HepG2 (cell line): ENCODE data around the gene TRIM67. TPM values are rescaled to one million over a fixed set of nuclear protein-coding genes. Genes with fewer than 3 reads are reported as not detected.
A peak's percentile ranks its signal among the peaks of the same experiment; 100 is the strongest.

Experiments
- RCOR2 ChIP-seq: IDR thresholded peaks from 2 replicates; pipeline ENCODE4 v1.6.1; 2016; ENCODE audit warnings: missing biosample characterization, missing genetic modification reagents
- SMC3 ChIP-seq: IDR thresholded peaks from 2 replicates; pipeline ENCODE4 v1.6.1; 2011; ENCODE audit warnings: low read length, improper control_type of control experiment
- SP4 ChIP-seq: sonication (generic); formaldehyde crosslinking; IDR thresholded peaks from 2 replicates; pipeline ENCODE4 v1.8.1; 2023; ENCODE audit warnings: mild to moderate bottlenecking, missing genetic modification reagents
- ZNF24 ChIP-seq: fragments of 450-650 bp; IDR thresholded peaks from 2 replicates; pipeline ENCODE4 v1.6.1; 2017; ENCODE audit warnings: antibody characterized with exemption, mild to moderate bottlenecking
- ZNF331 ChIP-seq: sonication (generic); formaldehyde crosslinking; IDR thresholded peaks from 2 replicates; pipeline ENCODE4 v1.4.0; 2020; ENCODE audit warnings: missing genetic modification reagents
- ZNF644 ChIP-seq: IDR thresholded peaks from 2 replicates; pipeline ENCODE4 v1.6.1; 2016; ENCODE audit warnings: low read depth
- ZNF766 ChIP-seq: sonication (generic); formaldehyde crosslinking; IDR thresholded peaks from 2 replicates; pipeline ENCODE4 v1.5.0; 2020; ENCODE audit warnings: missing genetic modification reagents, borderline replicate concordance
- ZNF83 ChIP-seq: sonication (generic); formaldehyde crosslinking; IDR thresholded peaks from 2 replicates; pipeline ENCODE4 v1.4.0; 2020; ENCODE audit warnings: missing genetic modification reagents, mild to moderate bottlenecking, borderline replicate concordance
- polyA plus RNA-seq, 8 experiments: library from polyadenylated mRNA; depleted of rRNA in 3 of 8; stranded (reverse) in 7 of 8; unstranded in 1 of 8; fragments of >200 nt; fragmentation: Illumina TruSeq in 4 of 8; extraction: Trizol in 4 of 8; gene quantifications; 2 replicates each; pipeline versions ENCODE4 v1.2.1 to v1.2.3, GENCODE V29; 2011 to 2016; ENCODE audit warnings: low read depth in 4 of 8, missing spikeins in 1 of 8, mixed read lengths in 1 of 8; ENCODE audit not compliant: insufficient read depth in 1 of 8
- total RNA-seq, 5 experiments: library from RNA; depleted of rRNA; stranded (reverse); fragments of >200 nt; fragmentation: Illumina TruSeq; extraction: Trizol; gene quantifications; 2 replicates each; pipeline ENCODE4 v1.2.3, GENCODE V29; 2016; ENCODE audit warnings: low read depth in 1 of 5
- TF ChIP-seq, protein P1 (sequence below): fragments of 450-650 bp; IDR thresholded peaks from 2 replicates; pipeline ENCODE4 v1.6.1; 2017
- TF ChIP-seq, protein P2 (sequence below): sonication (generic); formaldehyde crosslinking; IDR thresholded peaks from 2 replicates; pipeline ENCODE4 v1.4.0; 2020; ENCODE audit warnings: missing genetic modification reagents
- TF ChIP-seq, protein P3 (sequence below): sonication (generic); formaldehyde crosslinking; IDR thresholded peaks from 2 replicates; pipeline ENCODE4 v1.4.0; 2020; ENCODE audit warnings: missing genetic modification reagents
- TF ChIP-seq, protein P4 (sequence below): sonication (generic); formaldehyde crosslinking; IDR thresholded peaks from 2 replicates; pipeline ENCODE4 v1.5.0; 2020; ENCODE audit warnings: missing genetic modification reagents, mild to moderate bottlenecking, borderline replicate concordance
- TF ChIP-seq, protein P5 (sequence below): sonication (generic); formaldehyde crosslinking; IDR thresholded peaks from 2 replicates; pipeline ENCODE4 v1.5.1; 2020; ENCODE audit warnings: mild to moderate bottlenecking, missing genetic modification reagents, borderline replicate concordance

Gene TRIM67
- total and polyA plus RNA-seq, 2 of the 13 experiments (the other 11 are each of a cell fraction or from before 2014, with no cell fraction given), result not detected

DNA sequence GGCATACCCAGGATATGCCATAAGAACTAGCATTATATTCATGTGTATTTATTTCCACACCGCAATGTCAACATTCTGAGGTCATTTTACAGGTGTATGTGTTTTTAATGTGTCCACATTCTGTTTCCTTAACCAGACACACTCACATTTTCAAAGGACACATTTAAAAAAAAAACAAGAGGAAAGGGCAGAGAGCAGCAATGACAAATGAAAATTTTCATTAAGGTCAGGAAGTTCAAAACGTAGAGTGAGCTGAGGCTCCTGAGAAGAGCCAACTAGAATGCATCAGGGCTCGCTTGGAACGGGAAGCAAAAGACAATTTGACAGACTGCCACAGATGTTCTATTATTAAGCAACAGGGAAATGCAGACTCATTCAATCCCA is 74.3 kb downstream of the TRIM67 start (continued):
- TF ChIP-seq, protein P1, sequence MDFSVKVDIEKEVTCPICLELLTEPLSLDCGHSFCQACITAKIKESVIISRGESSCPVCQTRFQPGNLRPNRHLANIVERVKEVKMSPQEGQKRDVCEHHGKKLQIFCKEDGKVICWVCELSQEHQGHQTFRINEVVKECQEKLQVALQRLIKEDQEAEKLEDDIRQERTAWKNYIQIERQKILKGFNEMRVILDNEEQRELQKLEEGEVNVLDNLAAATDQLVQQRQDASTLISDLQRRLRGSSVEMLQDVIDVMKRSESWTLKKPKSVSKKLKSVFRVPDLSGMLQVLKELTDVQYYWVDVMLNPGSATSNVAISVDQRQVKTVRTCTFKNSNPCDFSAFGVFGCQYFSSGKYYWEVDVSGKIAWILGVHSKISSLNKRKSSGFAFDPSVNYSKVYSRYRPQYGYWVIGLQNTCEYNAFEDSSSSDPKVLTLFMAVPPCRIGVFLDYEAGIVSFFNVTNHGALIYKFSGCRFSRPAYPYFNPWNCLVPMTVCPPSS, result no peak
- TF ChIP-seq ZNF766 (CRISPR knock-in tag) (no peak), ZNF331 (CRISPR knock-in tag) (no peak), SP4 (no peak), RCOR2 (no peak), SMC3 (no peak), ZNF24 (no peak), ZNF83 (CRISPR knock-in tag) (no peak), ZNF644 (no peak)
- TF ChIP-seq, protein P2, sequence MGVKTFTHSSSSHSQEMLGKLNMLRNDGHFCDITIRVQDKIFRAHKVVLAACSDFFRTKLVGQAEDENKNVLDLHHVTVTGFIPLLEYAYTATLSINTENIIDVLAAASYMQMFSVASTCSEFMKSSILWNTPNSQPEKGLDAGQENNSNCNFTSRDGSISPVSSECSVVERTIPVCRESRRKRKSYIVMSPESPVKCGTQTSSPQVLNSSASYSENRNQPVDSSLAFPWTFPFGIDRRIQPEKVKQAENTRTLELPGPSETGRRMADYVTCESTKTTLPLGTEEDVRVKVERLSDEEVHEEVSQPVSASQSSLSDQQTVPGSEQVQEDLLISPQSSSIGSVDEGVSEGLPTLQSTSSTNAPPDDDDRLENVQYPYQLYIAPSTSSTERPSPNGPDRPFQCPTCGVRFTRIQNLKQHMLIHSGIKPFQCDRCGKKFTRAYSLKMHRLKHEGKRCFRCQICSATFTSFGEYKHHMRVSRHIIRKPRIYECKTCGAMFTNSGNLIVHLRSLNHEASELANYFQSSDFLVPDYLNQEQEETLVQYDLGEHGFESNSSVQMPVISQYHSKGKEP (CRISPR knock-in tag), result no peak
- TF ChIP-seq, protein P3, sequence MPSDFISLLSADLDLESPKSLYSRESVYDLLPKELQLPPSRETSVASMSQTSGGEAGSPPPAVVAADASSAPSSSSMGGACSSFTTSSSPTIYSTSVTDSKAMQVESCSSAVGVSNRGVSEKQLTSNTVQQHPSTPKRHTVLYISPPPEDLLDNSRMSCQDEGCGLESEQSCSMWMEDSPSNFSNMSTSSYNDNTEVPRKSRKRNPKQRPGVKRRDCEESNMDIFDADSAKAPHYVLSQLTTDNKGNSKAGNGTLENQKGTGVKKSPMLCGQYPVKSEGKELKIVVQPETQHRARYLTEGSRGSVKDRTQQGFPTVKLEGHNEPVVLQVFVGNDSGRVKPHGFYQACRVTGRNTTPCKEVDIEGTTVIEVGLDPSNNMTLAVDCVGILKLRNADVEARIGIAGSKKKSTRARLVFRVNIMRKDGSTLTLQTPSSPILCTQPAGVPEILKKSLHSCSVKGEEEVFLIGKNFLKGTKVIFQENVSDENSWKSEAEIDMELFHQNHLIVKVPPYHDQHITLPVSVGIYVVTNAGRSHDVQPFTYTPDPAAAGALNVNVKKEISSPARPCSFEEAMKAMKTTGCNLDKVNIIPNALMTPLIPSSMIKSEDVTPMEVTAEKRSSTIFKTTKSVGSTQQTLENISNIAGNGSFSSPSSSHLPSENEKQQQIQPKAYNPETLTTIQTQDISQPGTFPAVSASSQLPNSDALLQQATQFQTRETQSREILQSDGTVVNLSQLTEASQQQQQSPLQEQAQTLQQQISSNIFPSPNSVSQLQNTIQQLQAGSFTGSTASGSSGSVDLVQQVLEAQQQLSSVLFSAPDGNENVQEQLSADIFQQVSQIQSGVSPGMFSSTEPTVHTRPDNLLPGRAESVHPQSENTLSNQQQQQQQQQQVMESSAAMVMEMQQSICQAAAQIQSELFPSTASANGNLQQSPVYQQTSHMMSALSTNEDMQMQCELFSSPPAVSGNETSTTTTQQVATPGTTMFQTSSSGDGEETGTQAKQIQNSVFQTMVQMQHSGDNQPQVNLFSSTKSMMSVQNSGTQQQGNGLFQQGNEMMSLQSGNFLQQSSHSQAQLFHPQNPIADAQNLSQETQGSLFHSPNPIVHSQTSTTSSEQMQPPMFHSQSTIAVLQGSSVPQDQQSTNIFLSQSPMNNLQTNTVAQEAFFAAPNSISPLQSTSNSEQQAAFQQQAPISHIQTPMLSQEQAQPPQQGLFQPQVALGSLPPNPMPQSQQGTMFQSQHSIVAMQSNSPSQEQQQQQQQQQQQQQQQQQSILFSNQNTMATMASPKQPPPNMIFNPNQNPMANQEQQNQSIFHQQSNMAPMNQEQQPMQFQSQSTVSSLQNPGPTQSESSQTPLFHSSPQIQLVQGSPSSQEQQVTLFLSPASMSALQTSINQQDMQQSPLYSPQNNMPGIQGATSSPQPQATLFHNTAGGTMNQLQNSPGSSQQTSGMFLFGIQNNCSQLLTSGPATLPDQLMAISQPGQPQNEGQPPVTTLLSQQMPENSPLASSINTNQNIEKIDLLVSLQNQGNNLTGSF (CRISPR knock-in tag), result no peak
- TF ChIP-seq, protein P4, sequence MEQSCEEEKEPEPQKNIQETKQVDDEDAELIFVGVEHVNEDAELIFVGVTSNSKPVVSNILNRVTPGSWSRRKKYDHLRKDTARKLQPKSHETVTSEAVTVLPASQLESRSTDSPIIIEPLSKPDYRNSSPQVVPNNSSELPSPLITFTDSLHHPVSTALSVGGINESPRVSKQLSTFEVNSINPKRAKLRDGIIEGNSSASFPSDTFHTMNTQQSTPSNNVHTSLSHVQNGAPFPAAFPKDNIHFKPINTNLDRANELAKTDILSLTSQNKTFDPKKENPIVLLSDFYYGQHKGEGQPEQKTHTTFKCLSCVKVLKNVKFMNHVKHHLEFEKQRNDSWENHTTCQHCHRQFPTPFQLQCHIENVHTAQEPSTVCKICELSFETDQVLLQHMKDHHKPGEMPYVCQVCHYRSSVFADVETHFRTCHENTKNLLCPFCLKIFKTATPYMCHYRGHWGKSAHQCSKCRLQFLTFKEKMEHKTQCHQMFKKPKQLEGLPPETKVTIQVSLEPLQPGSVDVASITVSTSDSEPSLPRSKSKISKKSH, result no peak
- TF ChIP-seq, protein P5, sequence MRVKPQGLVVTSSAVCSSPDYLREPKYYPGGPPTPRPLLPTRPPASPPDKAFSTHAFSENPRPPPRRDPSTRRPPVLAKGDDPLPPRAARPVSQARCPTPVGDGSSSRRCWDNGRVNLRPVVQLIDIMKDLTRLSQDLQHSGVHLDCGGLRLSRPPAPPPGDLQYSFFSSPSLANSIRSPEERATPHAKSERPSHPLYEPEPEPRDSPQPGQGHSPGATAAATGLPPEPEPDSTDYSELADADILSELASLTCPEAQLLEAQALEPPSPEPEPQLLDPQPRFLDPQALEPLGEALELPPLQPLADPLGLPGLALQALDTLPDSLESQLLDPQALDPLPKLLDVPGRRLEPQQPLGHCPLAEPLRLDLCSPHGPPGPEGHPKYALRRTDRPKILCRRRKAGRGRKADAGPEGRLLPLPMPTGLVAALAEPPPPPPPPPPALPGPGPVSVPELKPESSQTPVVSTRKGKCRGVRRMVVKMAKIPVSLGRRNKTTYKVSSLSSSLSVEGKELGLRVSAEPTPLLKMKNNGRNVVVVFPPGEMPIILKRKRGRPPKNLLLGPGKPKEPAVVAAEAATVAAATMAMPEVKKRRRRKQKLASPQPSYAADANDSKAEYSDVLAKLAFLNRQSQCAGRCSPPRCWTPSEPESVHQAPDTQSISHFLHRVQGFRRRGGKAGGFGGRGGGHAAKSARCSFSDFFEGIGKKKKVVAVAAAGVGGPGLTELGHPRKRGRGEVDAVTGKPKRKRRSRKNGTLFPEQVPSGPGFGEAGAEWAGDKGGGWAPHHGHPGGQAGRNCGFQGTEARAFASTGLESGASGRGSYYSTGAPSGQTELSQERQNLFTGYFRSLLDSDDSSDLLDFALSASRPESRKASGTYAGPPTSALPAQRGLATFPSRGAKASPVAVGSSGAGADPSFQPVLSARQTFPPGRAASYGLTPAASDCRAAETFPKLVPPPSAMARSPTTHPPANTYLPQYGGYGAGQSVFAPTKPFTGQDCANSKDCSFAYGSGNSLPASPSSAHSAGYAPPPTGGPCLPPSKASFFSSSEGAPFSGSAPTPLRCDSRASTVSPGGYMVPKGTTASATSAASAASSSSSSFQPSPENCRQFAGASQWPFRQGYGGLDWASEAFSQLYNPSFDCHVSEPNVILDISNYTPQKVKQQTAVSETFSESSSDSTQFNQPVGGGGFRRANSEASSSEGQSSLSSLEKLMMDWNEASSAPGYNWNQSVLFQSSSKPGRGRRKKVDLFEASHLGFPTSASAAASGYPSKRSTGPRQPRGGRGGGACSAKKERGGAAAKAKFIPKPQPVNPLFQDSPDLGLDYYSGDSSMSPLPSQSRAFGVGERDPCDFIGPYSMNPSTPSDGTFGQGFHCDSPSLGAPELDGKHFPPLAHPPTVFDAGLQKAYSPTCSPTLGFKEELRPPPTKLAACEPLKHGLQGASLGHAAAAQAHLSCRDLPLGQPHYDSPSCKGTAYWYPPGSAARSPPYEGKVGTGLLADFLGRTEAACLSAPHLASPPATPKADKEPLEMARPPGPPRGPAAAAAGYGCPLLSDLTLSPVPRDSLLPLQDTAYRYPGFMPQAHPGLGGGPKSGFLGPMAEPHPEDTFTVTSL (CRISPR knock-in tag), result peak; percentile 54; the same call in 1 of the 2 replicates
